HL-60 (cell line): ENCODE results near the gene POLR3C.

Experiments
- DNase-seq, 2 experiments: peaks; one replicate each; pipeline ENCODE4 v3.0.0-alpha.2; 2010 to 2020; ENCODE audit warnings: low read depth in 1 of 2, low spot score in 1 of 2
- H3K27ac ChIP-seq: fragments of 250-450 bp; sonication (Bioruptor Pico); replicated peaks from 2 replicates; pipeline ENCODE4 v1.5.1; 2020; ENCODE audit warnings: mild to moderate bottlenecking, moderate library complexity
- H3K27me3 ChIP-seq: fragments of 250-450 bp; sonication (Bioruptor Pico); 2 replicates; pipeline ENCODE4 v1.5.1; 2021; ENCODE audit warnings: mild to moderate bottlenecking, moderate library complexity; ENCODE audit not compliant: insufficient read depth, poor library complexity, severe bottlenecking
- H3K4me3 ChIP-seq: replicated peaks from 2 replicates; pipeline ENCODE4 v1.5.1; 2011; ENCODE audit warnings: mild to moderate bottlenecking, control low read depth, low read length; ENCODE audit not compliant: insufficient read depth
- CTCF ChIP-seq: IDR thresholded peaks from one replicate; pipeline ENCODE4 v1.5.1; 2011; ENCODE audit warnings: low read length, control low read depth, inconsistent platforms; ENCODE audit not compliant: insufficient read depth
- GABPA ChIP-seq: IDR thresholded peaks from 2 replicates; pipeline ENCODE4 v1.6.1; 2012; ENCODE audit warnings: low read depth
- POLR2AphosphoS5 ChIP-seq: IDR thresholded peaks from 2 replicates; pipeline ENCODE4 v1.6.1; 2012; ENCODE audit warnings: low read depth
- REST ChIP-seq: IDR thresholded peaks from 2 replicates; pipeline ENCODE4 v1.6.1; 2012; ENCODE audit warnings: low read depth; ENCODE audit not compliant: insufficient replicate concordance
- SPI1 ChIP-seq: IDR thresholded peaks from 2 replicates; pipeline ENCODE4 v1.6.1; 2012; ENCODE audit warnings: low read depth, mild to moderate bottlenecking, borderline replicate concordance

Gene POLR3C

GRCh38 chr1:145796753-145797152 is 27.2 kb upstream of the POLR3C start:
- Histone ChIP-seq H3K27ac (no peak overlapping the region), H3K27me3 (no peaks in the 10 kb centered on the region), H3K4me3 (no peak overlapping the region)
- no peak for DNase-seq
- TF ChIP-seq POLR2AphosphoS5 = no peak
- TF ChIP-seq SPI1 = no peak
- TF ChIP-seq CTCF = no peak
- TF ChIP-seq GABPA = no peak
- no peak for TF ChIP-seq REST

GRCh38 chr1:145799806-145800205 is 24.2 kb upstream of the POLR3C start:
- Histone ChIP-seq H3K27me3 (no peaks in the 10 kb centered on the region), H3K4me3 (no peak overlapping the region), H3K27ac (no peak overlapping the region)
- DNase-seq = no peak
- TF ChIP-seq SPI1 (no peak), GABPA (no peak), CTCF (no peak), REST (no peak), POLR2AphosphoS5 (no peak)

- no peak for DNase-seq
- TF ChIP-seq POLR2AphosphoS5 = no peak
- TF ChIP-seq SPI1 = peak; percentile 62
Observed at GRCh38 chr1:145804235-145805045, 19.6 kb upstream of the POLR3C start.

GRCh38 chr1:145805057-145805456 is 18.9 kb upstream of the POLR3C start:
- Histone ChIP-seq H3K27me3 (no peaks in the 10 kb centered on the region), H3K27ac (no peak overlapping the region), H3K4me3 (no peak overlapping the region)
- no peak for DNase-seq
- TF ChIP-seq POLR2AphosphoS5 = no peak
- no peak for TF ChIP-seq CTCF
- TF ChIP-seq GABPA = no peak
- no peak for TF ChIP-seq REST
- no peak for TF ChIP-seq SPI1

More at GRCh38 chr1:145804235-145805045, 19.6 kb upstream of the POLR3C start:
- Histone ChIP-seq H3K27me3 (no peaks in the 10 kb centered on the region), H3K4me3 (no peak overlapping the region), H3K27ac (no peak overlapping the region)
